Measurements from ENCODE around the gene NOTCH2.

Gene NOTCH2

DNA sequence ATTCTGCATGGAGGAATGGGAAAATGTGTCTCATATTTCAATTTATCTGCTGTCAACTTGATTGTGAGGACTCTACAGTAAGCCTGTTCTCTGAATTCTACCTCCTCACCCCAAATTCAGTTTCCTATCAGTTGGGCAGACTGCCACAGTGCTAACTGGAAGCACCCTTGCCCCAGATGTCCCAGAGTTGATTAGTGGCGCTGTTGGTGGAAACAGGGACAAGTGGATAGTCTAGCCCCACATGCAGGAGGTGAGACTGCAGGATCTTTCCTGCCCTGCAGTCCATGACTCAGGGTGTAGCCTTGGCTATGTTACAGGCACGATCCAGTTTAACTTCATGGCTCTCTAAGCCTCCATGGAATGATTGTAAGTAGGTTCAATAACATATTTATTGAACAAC is 195.3 kb downstream of the NOTCH2 start:
- Mint-ChIP-seq H3K27ac (no peak overlapping the region), H3K27me3 (peaks cover 20% of the 10 kb centered on the region)

GRCh38 chr1:119873135-119874015 is 196.1 kb downstream of the NOTCH2 start:
- H3K36me3 Mint-ChIP-seq (ENCODE audit: low read depth): no peaks in the 10 kb centered on the region

More for the DNA sequence above, 195.3 kb downstream of the NOTCH2 start:
- H3K4me3 Mint-ChIP-seq: no peak overlapping the region
- H3K36me3 Mint-ChIP-seq (ENCODE audit: low read depth): no peaks in the 10 kb centered on the region
- no peaks in the 10 kb centered on the region for H3K4me1 Mint-ChIP-seq (ENCODE audit: low read depth)
- no peaks in the 10 kb centered on the region for H3K9me3 Mint-ChIP-seq

GRCh38 chr1:119871881-119872280 is 197.6 kb downstream of the NOTCH2 start:
- H3K36me3 Mint-ChIP-seq (ENCODE audit: low read depth): no peaks in the 10 kb centered on the region
- peaks cover 17% of the 10 kb centered on the region for H3K27me3 Mint-ChIP-seq
- H3K4me1 Mint-ChIP-seq (ENCODE audit: low read depth): no peaks in the 10 kb centered on the region
- no peak overlapping the region for H3K4me3 Mint-ChIP-seq
- no peaks in the 10 kb centered on the region for H3K9me3 Mint-ChIP-seq
- H3K27ac Mint-ChIP-seq: no peak overlapping the region

More at GRCh38 chr1:119873135-119874015, 196.1 kb downstream of the NOTCH2 start:
- Mint-ChIP-seq H3K9me3 (no peaks in the 10 kb centered on the region), H3K27ac (no peak overlapping the region), H3K4me1 (ENCODE audit: low read depth) (no peaks in the 10 kb centered on the region), H3K27me3 (peaks cover 17% of the 10 kb centered on the region), H3K4me3 (no peak overlapping the region)

DNA sequence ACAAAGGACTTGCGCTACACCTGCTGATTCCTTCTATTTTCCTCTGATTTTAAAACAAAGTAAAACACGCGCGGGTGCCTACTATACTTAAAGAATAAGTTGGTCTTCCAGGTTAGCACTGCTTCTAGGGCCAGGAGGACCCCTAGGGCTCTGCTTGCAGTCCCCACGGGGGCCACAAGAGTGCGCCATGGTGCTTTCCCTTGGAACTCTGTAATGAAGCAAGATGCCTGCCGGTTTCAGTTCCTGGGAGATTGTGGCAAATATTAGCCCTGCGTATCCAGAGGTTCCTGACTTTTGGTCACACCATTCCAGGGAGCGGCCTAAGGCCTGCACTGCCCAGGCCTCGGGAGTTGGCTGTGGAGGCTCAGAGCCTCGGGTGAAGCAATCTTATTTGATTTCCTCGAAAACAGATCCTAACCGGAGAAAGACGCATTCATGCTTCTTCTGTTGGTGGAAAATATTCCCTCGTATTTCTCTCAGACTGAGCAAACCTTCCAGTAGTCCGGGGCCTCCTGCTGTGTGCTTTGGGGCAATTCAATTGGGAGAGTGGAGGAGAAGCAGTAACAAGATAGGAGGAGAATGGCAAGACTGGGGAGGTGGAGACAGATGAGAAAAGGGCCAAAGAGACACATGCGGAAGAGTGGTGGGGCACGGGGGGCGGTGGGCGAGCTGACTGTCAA is 198.4 kb downstream of the NOTCH2 start:
- Mint-ChIP-seq H3K36me3 (ENCODE audit: low read depth) (no peaks in the 10 kb centered on the region), H3K9me3 (no peaks in the 10 kb centered on the region), H3K4me3 (no peak overlapping the region), H3K27ac (no peak overlapping the region), H3K27me3 (peaks cover 17% of the 10 kb centered on the region), H3K4me1 (ENCODE audit: low read depth) (no peaks in the 10 kb centered on the region)

DNA sequence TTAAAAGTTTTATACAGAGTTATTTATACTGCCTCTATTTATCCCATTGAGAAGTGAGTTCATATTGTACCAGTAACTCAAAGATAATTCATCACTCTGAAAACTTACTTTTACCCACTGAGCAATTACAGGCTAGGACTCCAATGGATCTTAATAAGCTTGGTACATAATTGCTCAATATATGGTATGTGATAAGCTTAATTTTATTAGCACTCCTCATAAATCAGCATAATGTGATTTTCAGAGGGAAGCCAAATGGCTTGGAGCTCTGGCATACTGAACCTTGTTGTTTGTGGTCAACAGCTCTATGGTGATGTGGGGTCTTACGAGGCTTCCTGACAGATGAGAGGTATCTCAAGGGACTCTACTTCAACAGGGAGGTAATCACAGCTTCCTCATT is 199.5 kb downstream of the NOTCH2 start:
- H3K36me3 Mint-ChIP-seq (ENCODE audit: low read depth): no peaks in the 10 kb centered on the region
- H3K27me3 Mint-ChIP-seq: peaks cover 23% of the 10 kb centered on the region

GRCh38 chr1:119868176-119868575 is 201.3 kb downstream of the NOTCH2 start:
- no peaks in the 10 kb centered on the region for H3K9me3 Mint-ChIP-seq
- no peak overlapping the region for H3K27ac Mint-ChIP-seq
- no peaks in the 10 kb centered on the region for H3K4me1 Mint-ChIP-seq (ENCODE audit: low read depth)
- H3K27me3 Mint-ChIP-seq: peaks cover 27% of the 10 kb centered on the region
- H3K36me3 Mint-ChIP-seq (ENCODE audit: low read depth): no peaks in the 10 kb centered on the region
- no peak overlapping the region for H3K4me3 Mint-ChIP-seq

More for the DNA sequence above, 199.5 kb downstream of the NOTCH2 start:
- Mint-ChIP-seq H3K9me3 (no peaks in the 10 kb centered on the region), H3K27ac (no peak overlapping the region), H3K4me3 (no peak overlapping the region), H3K4me1 (ENCODE audit: low read depth) (no peaks in the 10 kb centered on the region)

DNA sequence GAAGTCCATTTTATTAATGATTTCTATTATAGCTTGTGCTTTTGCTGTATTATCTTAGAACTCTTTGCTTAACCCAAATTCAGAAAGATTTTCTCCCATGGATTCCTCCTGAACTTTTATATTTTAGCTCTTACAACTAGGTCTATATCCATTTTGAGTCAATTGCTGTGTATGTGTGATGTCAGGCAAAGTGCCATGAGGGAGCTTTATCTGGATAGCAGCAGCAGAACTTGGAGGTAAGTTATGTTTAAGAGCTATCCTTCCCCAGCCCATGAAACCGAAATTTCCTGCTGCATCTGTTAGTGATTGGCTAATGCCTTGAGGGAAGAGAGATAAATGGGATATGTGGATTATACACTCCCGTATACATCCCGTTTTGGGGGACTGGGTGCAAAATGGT is 203.0 kb downstream of the NOTCH2 start:
- no peak overlapping the region for H3K4me3 Mint-ChIP-seq
- no peaks in the 10 kb centered on the region for H3K4me1 Mint-ChIP-seq (ENCODE audit: low read depth)
- no peaks in the 10 kb centered on the region for H3K9me3 Mint-ChIP-seq
- H3K27me3 Mint-ChIP-seq: peaks cover 21% of the 10 kb centered on the region
- H3K27ac Mint-ChIP-seq: no peak overlapping the region
- H3K36me3 Mint-ChIP-seq (ENCODE audit: low read depth): no peaks in the 10 kb centered on the region

GRCh38 chr1:119865627-119866026 is 203.8 kb downstream of the NOTCH2 start:
- Mint-ChIP-seq H3K27ac (no peak overlapping the region), H3K4me3 (no peak overlapping the region), H3K9me3 (no peaks in the 10 kb centered on the region), H3K4me1 (ENCODE audit: low read depth) (no peaks in the 10 kb centered on the region), H3K27me3 (peaks cover 14% of the 10 kb centered on the region), H3K36me3 (ENCODE audit: low read depth) (no peaks in the 10 kb centered on the region)

- Mint-ChIP-seq H3K9me3 (no peaks in the 10 kb centered on the region), H3K27me3 (peaks cover 13% of the 10 kb centered on the region), H3K27ac (no peak overlapping the region), H3K4me1 (ENCODE audit: low read depth) (peaks cover 18% of the 10 kb centered on the region), H3K4me3 (no peak overlapping the region), H3K36me3 (ENCODE audit: low read depth) (no peaks in the 10 kb centered on the region)
Measured at GRCh38 chr1:119862276-119862675, 207.2 kb downstream of the NOTCH2 start.
